Activated naive CD8-positive, alpha-beta T cell treated with anti-CD3 and anti-CD28 coated beads, Interleukin-2, amount 50 U/mL, for 24 hours (primary cell): ENCODE data around the gene DLL1.

Source experiments
- ATAC-seq: fragments of 150-1000 bp; cut with Tn5 transposase; one replicate; pipeline ENCODE4 v1.10.0; 2021
- DNase-seq: peaks from one replicate; pipeline ENCODE4 v3.0.0; 2021
- H3K27ac Mint-ChIP-seq: one replicate; pipeline ENCODE4 v1.8.0; 2021; ENCODE audit warnings: mild to moderate bottlenecking, mixed read lengths
- H3K27me3 Mint-ChIP-seq: one replicate; pipeline ENCODE4 v1.8.0; 2021; ENCODE audit warnings: mixed read lengths
- H3K36me3 Mint-ChIP-seq: one replicate; pipeline ENCODE4 v1.8.0; 2021; ENCODE audit warnings: low read depth, mixed read lengths
- H3K4me1 Mint-ChIP-seq: one replicate; pipeline ENCODE4 v1.8.0; 2021; ENCODE audit warnings: mixed read lengths
- H3K4me3 Mint-ChIP-seq: one replicate; pipeline ENCODE4 v1.8.0; 2021; ENCODE audit warnings: mild to moderate bottlenecking, moderate library complexity, mixed read lengths
- H3K9me3 Mint-ChIP-seq: one replicate; pipeline ENCODE4 v1.8.0; 2021; ENCODE audit warnings: mixed read lengths

The DLL1 gene

DNA sequence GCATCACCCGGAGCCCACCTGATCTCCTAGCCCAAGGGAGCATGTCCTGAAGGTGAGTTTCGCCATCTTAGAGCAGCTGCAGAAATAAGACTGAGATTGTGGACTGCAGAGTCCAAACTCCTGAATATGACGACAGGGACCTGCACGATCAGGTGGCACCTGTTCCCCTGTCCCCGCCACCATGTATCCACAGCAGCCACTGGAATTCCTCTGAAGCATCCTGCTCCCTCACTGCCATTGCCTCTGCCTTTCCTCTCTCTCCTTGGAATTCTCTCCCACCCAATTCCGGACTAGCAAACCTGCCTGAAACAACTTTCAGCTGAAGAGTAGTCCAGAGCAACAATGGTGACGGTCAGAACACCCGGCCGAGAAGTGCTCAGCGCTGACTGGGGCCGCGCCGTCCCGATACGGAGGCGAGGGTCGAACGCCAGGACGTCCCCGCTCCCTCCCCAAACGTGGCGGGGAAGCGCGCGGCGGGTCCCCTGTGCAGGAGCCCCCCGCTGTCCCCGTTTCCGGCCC is 15.0 kb upstream of the DLL1 start:
- H3K9me3 Mint-ChIP-seq: peaks cover 6% of the 10 kb centered on the region
- H3K36me3 Mint-ChIP-seq: peaks cover 15% of the 10 kb centered on the region
- DNase-seq (no peak), ATAC-seq (no peak)
- H3K4me1 Mint-ChIP-seq: peaks cover 43% of the 10 kb centered on the region
- no peak overlapping the region for H3K27ac Mint-ChIP-seq
- peaks cover 7% of the 10 kb centered on the region for H3K27me3 Mint-ChIP-seq
- peak overlapping the region; percentile 95 for H3K4me3 Mint-ChIP-seq

DNA sequence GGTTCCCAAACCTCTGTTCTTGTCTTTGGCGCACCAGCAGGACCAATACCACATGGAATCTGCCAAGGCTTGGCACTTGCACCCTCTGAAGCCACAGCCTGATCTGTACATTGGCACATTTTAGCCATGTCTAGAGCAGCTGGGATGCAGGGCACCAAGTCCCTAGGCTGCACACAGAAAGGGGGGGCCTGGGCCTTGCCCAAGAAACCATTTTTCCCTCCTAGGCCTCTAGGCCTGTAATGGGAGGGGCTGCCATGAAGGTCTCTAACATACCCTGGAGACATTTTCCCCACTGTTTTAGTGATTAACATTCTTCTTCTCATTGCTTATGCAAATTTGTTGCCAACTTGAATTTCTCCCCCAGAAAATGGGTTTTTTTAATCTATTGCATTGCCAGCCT is 10.3 kb upstream of the DLL1 start:
- Mint-ChIP-seq H3K27me3 (peaks cover 35% of the 10 kb centered on the region), H3K9me3 (peaks cover 6% of the 10 kb centered on the region), H3K27ac (no peak overlapping the region), H3K4me3 (no peak overlapping the region), H3K4me1 (peaks cover 12% of the 10 kb centered on the region), H3K36me3 (peaks cover 4% of the 10 kb centered on the region)
- ATAC-seq (no peak), DNase-seq (no peak)

DNA sequence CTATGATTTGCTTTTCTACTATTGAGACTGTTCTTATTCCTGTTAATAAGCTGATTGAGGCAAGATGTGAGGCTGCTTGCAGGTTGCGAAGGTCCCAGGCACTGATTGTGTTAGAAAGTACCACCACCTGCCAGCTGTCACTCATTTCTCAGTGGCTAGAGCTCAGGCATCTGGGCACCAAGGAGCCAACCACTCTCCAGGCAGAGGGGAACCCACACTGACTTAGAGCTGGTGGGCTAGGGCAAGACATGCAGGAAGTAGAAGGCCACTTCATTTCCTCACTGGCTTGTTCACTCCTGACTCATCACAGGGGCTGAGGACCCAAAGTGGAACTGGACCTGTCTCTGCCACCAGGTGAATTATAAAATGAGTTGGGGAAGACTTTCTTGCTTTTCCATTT is 7.8 kb upstream of the DLL1 start:
- Mint-ChIP-seq H3K36me3 (peaks cover 4% of the 10 kb centered on the region), H3K9me3 (peaks cover 6% of the 10 kb centered on the region), H3K27me3 (peaks cover 54% of the 10 kb centered on the region), H3K4me1 (peaks cover 18% of the 10 kb centered on the region), H3K27ac (no peak overlapping the region), H3K4me3 (no peak overlapping the region)
- ATAC-seq (no peak), DNase-seq (no peak)

DNA sequence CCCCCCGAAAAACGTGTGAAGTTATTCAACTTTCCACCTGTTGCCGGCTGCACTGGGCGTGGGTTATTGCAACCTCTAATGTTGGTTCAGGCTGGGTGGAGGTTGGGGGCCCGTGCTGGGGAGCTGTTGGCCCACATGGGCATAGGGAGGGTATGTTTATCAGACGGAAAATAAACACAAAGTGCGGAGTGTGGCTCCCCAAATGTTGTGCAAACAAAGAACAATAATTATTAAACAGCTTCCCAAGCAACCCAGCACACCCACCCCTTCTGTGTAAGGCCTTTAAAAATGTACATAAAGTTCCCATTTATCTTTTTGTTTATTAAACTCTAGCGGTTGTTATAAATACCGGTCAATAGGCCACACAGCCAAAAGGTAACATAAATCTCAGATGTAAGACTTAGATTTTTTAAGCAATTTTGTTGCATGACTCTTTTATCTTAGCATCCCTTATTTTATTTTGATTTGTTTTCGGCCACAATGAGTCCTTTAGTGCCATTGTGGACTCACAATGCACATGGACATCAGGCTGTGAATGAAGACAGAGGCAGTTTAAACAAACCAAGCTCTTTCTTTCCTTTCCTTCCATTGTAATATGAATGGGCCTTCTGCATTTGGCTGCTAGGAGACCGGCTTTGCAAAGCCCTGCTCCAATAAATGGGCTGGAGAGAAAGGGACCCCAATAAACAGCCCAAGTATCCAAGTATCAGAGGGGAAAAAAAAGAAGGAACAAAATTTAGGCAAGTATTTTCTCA is 6.9 kb upstream of the DLL1 start:
- Mint-ChIP-seq H3K27me3 (peaks cover 63% of the 10 kb centered on the region), H3K4me3 (no peak overlapping the region), H3K9me3 (peaks cover 6% of the 10 kb centered on the region), H3K36me3 (peaks cover 4% of the 10 kb centered on the region), H3K4me1 (peaks cover 27% of the 10 kb centered on the region), H3K27ac (no peak overlapping the region)
- DNase-seq (no peak), ATAC-seq (no peak)

DNA sequence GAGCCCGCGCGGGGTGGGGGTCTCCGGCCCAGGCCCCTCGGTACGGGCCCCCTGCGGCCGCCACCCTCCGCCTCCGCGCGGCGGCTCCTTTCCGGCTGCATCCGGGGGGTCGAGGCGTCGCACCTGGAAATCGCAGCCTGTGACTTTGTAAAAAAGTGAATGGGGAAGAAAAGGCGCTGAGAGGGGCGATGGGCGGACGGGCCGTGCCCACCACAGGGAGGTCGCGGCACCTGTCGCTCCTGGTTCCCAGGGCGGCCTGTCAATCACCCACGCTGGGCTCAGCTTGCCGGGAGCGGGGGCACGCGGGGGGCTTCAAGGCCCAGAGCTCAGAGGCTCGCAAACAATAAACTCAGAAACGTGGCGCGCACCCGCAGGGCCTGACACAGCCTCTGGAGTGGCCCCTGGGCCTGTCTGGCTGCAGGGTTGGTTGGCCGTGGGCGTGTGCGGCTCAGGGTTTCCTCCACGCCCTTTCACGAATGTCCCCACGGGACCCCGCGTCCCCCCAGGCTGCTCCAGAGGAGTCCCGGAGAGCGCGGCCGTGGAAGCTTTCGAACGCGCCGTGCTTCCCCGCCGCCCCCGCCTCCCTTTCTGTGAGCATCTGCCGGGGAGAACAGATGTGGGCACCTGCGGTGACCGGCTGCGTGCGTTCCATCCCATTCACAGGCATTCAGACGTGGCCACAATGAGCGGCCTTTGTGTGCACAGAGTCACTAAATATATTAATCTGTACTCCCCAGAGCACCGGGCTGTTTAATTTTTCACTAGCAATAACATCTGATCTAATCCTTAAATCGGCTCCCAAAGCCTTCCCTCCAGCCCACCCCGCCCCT is 6.1 kb upstream of the DLL1 start:
- H3K4me1 Mint-ChIP-seq: peaks cover 35% of the 10 kb centered on the region
- ATAC-seq (no peak), DNase-seq (no peak)
- H3K4me3 Mint-ChIP-seq: no peak overlapping the region
- H3K27ac Mint-ChIP-seq: no peak overlapping the region
- peaks cover 67% of the 10 kb centered on the region for H3K27me3 Mint-ChIP-seq
- H3K36me3 Mint-ChIP-seq: peaks cover 4% of the 10 kb centered on the region
- H3K9me3 Mint-ChIP-seq: peaks cover 6% of the 10 kb centered on the region

DNA sequence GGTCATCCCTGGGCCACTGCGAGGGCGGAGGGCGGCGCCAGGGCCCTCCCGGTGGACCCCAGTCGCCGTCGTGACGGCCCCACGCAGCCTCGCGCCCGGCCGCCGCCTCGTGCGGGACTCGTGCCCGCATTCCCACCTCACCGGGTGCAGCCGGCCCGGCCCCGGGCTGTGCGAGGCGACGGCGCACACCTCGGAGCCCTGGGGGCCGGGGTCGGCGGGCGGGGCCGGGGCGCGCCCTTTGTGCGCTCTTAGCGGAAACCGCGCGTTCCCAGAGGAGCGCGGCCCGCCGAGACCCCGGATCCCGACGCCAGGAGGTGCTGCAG is 5.5 kb upstream of the DLL1 start:
- H3K9me3 Mint-ChIP-seq: peaks cover under 1% of the 10 kb centered on the region
- peaks cover under 1% of the 10 kb centered on the region for H3K36me3 Mint-ChIP-seq
- DNase-seq (no peak), ATAC-seq (no peak)
- no peak overlapping the region for H3K4me3 Mint-ChIP-seq
- peaks cover 38% of the 10 kb centered on the region for H3K4me1 Mint-ChIP-seq
- no peak overlapping the region for H3K27ac Mint-ChIP-seq
- peaks cover 67% of the 10 kb centered on the region for H3K27me3 Mint-ChIP-seq

DNA sequence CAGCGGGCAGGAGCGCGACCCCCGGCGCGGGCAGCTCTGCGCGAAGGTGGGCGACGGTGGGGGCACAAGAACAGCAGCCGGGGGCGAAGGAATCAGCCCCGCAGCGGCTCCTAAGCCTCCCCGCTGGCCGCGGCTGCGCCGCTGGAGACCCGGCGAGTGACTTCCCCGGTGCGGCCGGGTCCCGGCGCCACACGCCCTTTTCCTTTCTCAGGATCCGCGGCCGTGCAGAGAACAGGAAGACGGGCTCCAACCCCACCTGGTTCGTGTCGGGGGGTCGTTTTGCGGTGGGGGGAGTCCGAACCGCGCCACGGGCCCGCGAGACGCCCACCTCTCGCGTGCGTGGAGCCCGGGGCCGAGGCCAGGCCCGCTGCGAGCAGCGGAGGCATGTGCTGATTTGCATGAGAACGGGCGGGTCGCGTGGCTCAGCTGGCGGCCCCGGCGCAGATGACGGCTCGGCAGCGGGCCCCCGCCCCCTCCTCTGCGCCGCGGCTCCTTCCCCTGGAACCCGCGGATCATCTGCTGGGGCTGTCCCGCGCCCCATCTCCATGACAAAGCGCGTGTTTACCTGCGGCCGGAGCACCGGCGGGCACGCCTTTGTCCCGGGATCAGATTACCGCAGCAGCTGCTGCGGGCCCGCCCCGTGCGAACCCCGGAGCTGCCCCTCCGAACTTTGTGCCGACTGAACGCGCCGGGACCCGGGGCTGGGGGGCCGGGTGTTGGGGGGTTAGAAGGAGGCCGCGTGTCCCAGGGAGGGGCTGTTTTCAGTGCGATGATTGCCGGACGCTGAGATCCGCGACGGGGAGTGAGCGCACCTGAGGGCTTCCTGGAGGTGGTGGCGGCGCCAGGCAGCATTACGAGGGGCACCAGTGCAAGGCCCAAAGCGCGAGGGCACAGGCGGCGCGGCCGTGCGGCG is 4.9 kb upstream of the DLL1 start:
- peak; percentile 60 for DNase-seq

DNA sequence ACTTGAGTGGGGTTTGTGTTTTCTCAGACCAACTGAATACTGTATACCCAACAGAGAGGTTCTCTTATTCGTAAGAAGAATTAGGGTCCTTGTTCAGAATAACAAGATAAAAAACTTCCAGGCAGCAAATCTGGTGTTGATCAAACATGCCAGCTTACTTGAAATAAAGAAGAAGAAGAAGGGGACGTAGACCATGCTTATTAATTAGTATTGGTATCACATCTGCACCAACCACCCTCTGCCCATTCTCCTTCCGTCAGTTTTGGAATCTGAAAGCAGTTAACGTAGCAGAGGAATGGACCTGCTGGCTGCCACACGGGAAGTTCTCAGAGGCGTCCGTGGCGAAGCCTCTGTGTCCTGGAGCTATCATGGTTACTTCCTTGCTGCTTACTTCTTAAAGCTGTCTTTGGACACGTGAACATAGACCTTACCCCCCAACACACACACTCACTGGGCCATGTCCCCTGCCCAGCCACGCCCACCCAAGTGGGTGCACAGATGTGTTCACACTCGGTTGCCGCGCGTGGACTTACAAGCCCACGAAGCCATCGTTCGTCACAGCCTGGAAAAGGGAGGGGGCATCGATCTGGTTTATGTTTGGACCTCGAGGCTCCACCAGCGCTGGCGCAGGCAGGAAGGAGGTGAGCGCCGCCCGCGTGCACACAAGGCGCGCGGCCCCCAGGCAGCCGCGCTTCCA is 4.1 kb upstream of the DLL1 start:
- Mint-ChIP-seq H3K4me1 (peaks cover 40% of the 10 kb centered on the region), H3K27me3 (peaks cover 66% of the 10 kb centered on the region), H3K27ac (no peak overlapping the region), H3K4me3 (peak overlapping the region; percentile 63), H3K36me3 (no peaks in the 10 kb centered on the region), H3K9me3 (no peaks in the 10 kb centered on the region)
- ATAC-seq (no peak), DNase-seq (no peak)

More for the DNA sequence above, 4.9 kb upstream of the DLL1 start:
- H3K27ac Mint-ChIP-seq: no peak overlapping the region
- peak overlapping the region; percentile 63 for H3K4me3 Mint-ChIP-seq
- H3K9me3 Mint-ChIP-seq: no peaks in the 10 kb centered on the region
- peaks cover 38% of the 10 kb centered on the region for H3K4me1 Mint-ChIP-seq
- peak; percentile 37 for ATAC-seq
- peaks cover 67% of the 10 kb centered on the region for H3K27me3 Mint-ChIP-seq
- H3K36me3 Mint-ChIP-seq: no peaks in the 10 kb centered on the region

DNA sequence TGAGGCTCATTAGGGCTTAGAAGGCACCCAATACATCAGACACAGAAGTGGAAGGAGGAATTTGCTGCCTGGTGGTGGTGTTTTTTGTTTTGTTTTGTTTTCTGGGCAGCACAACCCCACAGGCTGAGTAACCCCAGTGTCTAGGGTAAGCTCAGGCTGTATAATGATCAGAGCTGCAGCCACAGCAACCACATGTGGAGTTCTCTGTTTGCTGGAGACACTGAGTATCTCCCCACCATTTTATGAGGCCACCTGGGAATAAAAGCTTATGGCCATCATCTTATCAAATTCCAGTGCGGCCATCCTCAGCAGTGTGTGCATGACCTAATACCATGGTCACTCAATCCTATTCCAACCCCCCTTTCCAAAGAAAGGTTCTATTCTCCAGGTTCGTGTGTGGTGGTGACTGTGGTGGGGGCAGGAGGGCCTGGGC is 3.4 kb upstream of the DLL1 start:
- peaks cover 62% of the 10 kb centered on the region for H3K27me3 Mint-ChIP-seq
- no peaks in the 10 kb centered on the region for H3K9me3 Mint-ChIP-seq
- no peaks in the 10 kb centered on the region for H3K36me3 Mint-ChIP-seq
- ATAC-seq: no peak
- peaks cover 40% of the 10 kb centered on the region for H3K4me1 Mint-ChIP-seq
- no peak overlapping the region for H3K27ac Mint-ChIP-seq
- no peak for DNase-seq
- H3K4me3 Mint-ChIP-seq: no peak overlapping the region

DNA sequence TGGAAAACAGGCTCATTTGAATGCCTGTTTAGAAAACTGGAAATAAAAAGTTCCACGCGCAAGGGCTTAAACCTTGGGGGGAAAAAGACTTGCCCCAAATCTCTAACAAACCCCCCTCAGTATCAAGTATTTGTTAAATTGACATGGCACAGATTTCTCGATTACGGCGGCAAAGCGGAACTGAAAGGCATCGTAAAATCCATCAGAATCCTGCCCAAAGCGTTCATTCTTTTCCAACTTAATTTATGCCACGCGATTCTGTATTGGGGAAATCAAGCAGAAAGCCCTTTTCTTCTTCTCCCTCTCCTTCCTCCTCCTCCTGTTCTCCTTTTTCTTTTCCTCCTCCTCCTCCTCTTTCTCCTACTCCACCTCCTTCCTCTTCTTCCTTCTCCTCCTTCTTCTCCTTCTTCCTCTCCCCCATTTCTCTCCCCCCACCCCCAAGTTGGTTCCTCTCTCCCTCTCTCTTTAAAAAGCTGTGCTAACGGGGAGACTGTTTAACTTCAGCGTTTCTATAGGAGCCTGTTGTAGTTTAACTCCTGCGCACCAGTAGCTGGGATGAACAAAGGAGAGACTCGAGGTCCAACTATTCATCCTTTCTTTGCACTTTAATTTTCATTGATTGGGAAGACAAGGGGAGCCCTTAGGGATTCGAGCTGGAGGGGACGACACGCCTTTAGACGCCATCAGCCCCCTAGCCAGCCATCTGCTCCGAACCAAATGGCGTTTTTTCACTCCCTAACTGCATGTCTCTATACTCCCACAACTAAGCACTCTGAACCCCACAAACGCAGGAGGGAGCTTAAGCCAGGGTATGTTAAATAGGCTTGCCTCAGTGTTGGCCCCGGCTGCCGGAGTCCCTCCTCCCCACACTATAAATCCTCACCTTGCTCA is 2.7 kb upstream of the DLL1 start:
- ATAC-seq: no peak
- peaks cover 43% of the 10 kb centered on the region for H3K4me1 Mint-ChIP-seq
- H3K4me3 Mint-ChIP-seq: no peak overlapping the region
- no peaks in the 10 kb centered on the region for H3K9me3 Mint-ChIP-seq
- peaks cover 2% of the 10 kb centered on the region for H3K36me3 Mint-ChIP-seq
- H3K27ac Mint-ChIP-seq: no peak overlapping the region
- no peak for DNase-seq
- peaks cover 59% of the 10 kb centered on the region for H3K27me3 Mint-ChIP-seq

DNA sequence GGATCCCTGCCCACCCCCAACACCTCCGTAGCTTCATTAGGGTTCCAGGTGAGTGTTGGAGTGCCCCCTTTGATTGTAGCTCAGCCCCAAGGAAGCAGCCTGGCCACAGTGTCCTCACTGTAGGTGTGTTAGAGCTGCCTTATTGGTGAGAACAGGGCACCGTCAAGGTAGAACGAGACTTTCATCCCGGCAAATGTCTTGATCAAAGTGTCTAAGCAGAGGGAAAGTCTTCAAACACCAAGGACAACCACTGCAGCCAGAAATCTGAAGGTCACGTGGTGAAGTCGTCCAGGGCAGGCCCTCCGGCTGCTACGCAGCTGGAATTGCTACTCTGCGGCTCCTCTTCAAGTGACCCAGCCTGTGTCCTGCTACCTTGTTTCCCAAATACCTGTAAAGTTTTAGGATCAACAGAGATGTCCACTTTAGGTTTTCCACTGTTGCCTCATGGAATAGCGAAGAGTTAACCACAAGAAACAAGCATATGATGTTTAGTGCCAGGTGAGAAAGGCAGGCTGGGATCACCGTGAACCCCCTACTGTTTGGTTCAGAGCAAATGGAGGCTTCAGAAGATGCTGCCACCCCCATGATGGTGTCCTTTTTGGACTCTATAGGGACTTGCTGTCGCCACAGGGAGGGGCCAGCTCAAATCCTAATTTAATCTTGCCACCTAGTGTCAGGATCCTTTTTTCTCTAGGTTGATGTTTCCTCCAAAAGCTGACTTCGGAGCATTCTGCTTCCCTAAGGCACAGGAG is 1.7 kb upstream of the DLL1 start:
- no peak for DNase-seq
- Mint-ChIP-seq H3K4me1 (peaks cover 49% of the 10 kb centered on the region), H3K9me3 (no peaks in the 10 kb centered on the region), H3K27ac (no peak overlapping the region), H3K4me3 (peak overlapping the region; percentile 10), H3K36me3 (peaks cover 3% of the 10 kb centered on the region), H3K27me3 (peaks cover 59% of the 10 kb centered on the region)
- no peak for ATAC-seq

DNA sequence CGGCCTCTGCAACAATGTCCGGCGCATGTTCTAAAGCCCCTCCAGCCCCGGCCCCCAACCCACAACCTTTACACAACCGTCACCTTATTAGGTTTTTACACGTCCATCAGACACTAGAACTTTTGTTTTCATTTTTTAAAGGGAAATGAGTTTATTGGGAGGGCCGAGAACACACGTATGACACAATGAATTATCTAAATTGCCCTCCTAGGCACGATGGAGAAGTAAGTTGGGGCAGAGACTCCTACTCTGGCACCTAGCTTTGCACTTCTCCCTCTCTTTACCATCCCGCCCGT is 1.2 kb upstream of the DLL1 start:
- no peak for DNase-seq

More for the DNA sequence above, 1.2 kb upstream of the DLL1 start:
- no peak for ATAC-seq
- H3K36me3 Mint-ChIP-seq: peaks cover 3% of the 10 kb centered on the region
- no peaks in the 10 kb centered on the region for H3K9me3 Mint-ChIP-seq
- peaks cover 47% of the 10 kb centered on the region for H3K4me1 Mint-ChIP-seq
- H3K4me3 Mint-ChIP-seq: peak overlapping the region; percentile 76
- H3K27ac Mint-ChIP-seq: no peak overlapping the region
- H3K27me3 Mint-ChIP-seq: peaks cover 55% of the 10 kb centered on the region
